Osteocyte (in vitro differentiated cells): ENCODE data around the gene RAPGEF5. TPM values are rescaled to one million over a fixed set of nuclear protein-coding genes. Genes with fewer than 3 reads are reported as not detected.

Source experiments
- DNase-seq: peaks from one replicate; pipeline ENCODE4 v3.0.0; 2021; ENCODE audit warnings: mixed read lengths; ENCODE audit not compliant: unreplicated experiment; ENCODE audit errors: extremely low spot score
- H3K27ac Mint-ChIP-seq: one replicate; pipeline ENCODE4 v1.8.0; 2021; ENCODE audit warnings: mild to moderate bottlenecking, mixed read lengths; ENCODE audit not compliant: unreplicated experiment
- H3K27me3 Mint-ChIP-seq: one replicate; pipeline ENCODE4 v1.8.0; 2021; ENCODE audit warnings: mixed read lengths; ENCODE audit not compliant: unreplicated experiment
- H3K36me3 Mint-ChIP-seq: one replicate; pipeline ENCODE4 v1.8.0; 2021; ENCODE audit warnings: mixed read lengths; ENCODE audit not compliant: unreplicated experiment
- H3K4me1 Mint-ChIP-seq: one replicate; pipeline ENCODE4 v1.8.0; 2021; ENCODE audit warnings: mixed read lengths; ENCODE audit not compliant: unreplicated experiment
- H3K4me3 Mint-ChIP-seq: one replicate; pipeline ENCODE4 v1.8.0; 2021; ENCODE audit warnings: mild to moderate bottlenecking, moderate library complexity, mixed read lengths; ENCODE audit not compliant: unreplicated experiment
- H3K9me3 Mint-ChIP-seq: one replicate; pipeline ENCODE4 v1.8.0; 2021; ENCODE audit warnings: mixed read lengths; ENCODE audit not compliant: unreplicated experiment
- total RNA-seq: library from RNA; stranded (reverse); gene quantifications from 2 replicates; pipeline ENCODE4 v1.2.1, GENCODE V29; 2021
- TF ChIP-seq, protein P1 (sequence below): fragments of 200-600 bp; sonication (generic); IDR thresholded peaks from 2 replicates; pipeline ENCODE4 v1.5.0; 2021; ENCODE audit warnings: antibody characterized with exemption, mild to moderate bottlenecking, moderate library complexity

The RAPGEF5 gene
- total RNA-seq, 1 donor from 2014 or later = 0.27 TPM

DNA sequence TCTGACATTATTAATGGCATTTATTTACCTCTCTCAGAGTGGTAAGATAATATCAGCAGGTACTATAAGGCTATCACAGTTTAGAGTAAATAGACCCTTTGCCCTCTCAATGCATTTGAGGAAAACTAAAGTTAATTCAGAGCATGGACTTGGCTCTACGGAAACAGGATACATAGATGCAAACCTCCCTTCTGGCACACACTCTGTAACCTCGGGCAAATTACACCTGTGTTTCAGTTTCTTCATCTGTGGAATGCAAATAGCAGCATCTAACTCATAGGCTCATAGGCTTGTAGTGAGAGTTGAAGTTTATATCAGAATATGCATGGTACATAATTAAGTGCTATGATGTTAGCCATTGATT is 5.6 kb downstream of the RAPGEF5 start:
- no peak overlapping the region for H3K4me3 Mint-ChIP-seq
- peaks cover 5% of the 10 kb centered on the region for H3K4me1 Mint-ChIP-seq
- TF ChIP-seq, protein P1, sequence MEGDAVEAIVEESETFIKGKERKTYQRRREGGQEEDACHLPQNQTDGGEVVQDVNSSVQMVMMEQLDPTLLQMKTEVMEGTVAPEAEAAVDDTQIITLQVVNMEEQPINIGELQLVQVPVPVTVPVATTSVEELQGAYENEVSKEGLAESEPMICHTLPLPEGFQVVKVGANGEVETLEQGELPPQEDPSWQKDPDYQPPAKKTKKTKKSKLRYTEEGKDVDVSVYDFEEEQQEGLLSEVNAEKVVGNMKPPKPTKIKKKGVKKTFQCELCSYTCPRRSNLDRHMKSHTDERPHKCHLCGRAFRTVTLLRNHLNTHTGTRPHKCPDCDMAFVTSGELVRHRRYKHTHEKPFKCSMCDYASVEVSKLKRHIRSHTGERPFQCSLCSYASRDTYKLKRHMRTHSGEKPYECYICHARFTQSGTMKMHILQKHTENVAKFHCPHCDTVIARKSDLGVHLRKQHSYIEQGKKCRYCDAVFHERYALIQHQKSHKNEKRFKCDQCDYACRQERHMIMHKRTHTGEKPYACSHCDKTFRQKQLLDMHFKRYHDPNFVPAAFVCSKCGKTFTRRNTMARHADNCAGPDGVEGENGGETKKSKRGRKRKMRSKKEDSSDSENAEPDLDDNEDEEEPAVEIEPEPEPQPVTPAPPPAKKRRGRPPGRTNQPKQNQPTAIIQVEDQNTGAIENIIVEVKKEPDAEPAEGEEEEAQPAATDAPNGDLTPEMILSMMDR = no peak
- no peak overlapping the region for H3K27ac Mint-ChIP-seq
- no peak for DNase-seq
- peaks cover 38% of the 10 kb centered on the region for H3K27me3 Mint-ChIP-seq
- H3K9me3 Mint-ChIP-seq = peaks cover 3% of the 10 kb centered on the region
- H3K36me3 Mint-ChIP-seq = no peaks in the 10 kb centered on the region

GRCh38 chr7:22350466-22351328 is 6.3 kb downstream of the RAPGEF5 start:
- peaks cover 3% of the 10 kb centered on the region for H3K9me3 Mint-ChIP-seq
- DNase-seq = no peak
- H3K27me3 Mint-ChIP-seq = peaks cover 34% of the 10 kb centered on the region
- peaks cover 1% of the 10 kb centered on the region for H3K4me1 Mint-ChIP-seq
- TF ChIP-seq, protein P1 = no peak
- no peaks in the 10 kb centered on the region for H3K36me3 Mint-ChIP-seq
- no peak overlapping the region for H3K27ac Mint-ChIP-seq
- no peak overlapping the region for H3K4me3 Mint-ChIP-seq

GRCh38 chr7:22348379-22348778 is 8.6 kb downstream of the RAPGEF5 start:
- DNase-seq = no peak
- Mint-ChIP-seq H3K36me3 (no peaks in the 10 kb centered on the region), H3K27me3 (peaks cover 22% of the 10 kb centered on the region), H3K9me3 (peaks cover 3% of the 10 kb centered on the region), H3K27ac (no peak overlapping the region), H3K4me3 (no peak overlapping the region), H3K4me1 (no peaks in the 10 kb centered on the region)
- TF ChIP-seq, protein P1 = no peak

DNA sequence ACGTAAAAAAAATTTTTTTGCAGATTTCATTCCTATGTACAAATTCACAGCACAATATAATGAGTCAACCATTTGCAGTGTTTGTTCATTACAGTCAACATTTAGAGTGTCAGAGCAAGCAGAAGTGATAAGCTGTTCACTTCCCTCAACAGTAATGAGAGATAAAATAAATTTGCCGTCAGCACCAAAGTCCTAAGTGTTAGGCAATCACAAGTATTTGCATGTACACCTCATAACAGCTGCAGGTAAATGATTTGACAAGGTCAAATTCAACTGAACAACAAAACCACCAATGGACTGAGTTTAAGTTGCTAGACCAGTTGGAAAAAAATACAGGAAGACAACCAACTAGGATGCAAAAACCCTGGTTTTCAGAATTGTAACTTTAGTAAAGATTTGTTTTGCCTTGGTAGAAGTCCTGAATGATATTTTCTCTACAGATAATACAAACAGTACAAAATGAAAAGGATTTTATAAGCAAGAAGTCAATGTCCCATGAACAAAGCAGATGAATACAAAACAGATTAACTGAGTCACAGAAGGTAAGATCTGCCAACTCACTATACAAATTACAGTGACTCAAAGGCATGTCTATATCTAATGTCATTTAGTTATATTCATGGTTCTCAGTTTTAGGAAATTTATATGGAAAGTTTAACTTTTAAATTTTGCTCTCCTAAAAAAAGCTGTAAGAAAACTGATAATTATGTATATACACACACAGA is 10.4 kb downstream of the RAPGEF5 start:
- TF ChIP-seq, protein P1 = no peak
- H3K27me3 Mint-ChIP-seq = peaks cover 9% of the 10 kb centered on the region
- no peak overlapping the region for H3K27ac Mint-ChIP-seq
- no peaks in the 10 kb centered on the region for H3K36me3 Mint-ChIP-seq
- H3K9me3 Mint-ChIP-seq = no peaks in the 10 kb centered on the region
- H3K4me1 Mint-ChIP-seq = no peaks in the 10 kb centered on the region
- H3K4me3 Mint-ChIP-seq = no peak overlapping the region
- DNase-seq = no peak

DNA sequence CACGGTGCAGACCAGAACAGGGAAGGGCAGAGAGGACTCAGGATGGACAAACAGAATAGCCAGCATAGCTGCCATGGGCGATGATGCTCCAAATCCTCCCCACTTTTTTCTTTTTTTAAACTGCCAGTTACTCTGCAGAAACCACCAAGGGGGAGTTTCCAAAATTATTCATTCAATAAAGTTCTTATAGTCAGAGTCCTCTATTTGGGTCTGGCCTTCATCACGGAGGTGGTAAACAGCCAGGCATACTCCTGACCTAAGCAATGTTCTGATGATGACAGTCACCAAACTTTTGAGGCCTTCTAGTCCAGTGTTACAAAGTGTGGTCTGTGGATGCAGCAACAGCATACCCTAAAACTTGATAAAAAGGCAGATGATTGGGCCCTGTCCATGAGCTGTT is 12.3 kb downstream of the RAPGEF5 start:
- Mint-ChIP-seq H3K4me3 (no peak overlapping the region), H3K36me3 (no peaks in the 10 kb centered on the region)
- no peak for DNase-seq

More for the DNA sequence above, 12.3 kb downstream of the RAPGEF5 start:
- TF ChIP-seq, protein P1 = no peak
- peaks cover 4% of the 10 kb centered on the region for H3K27me3 Mint-ChIP-seq
- no peaks in the 10 kb centered on the region for H3K4me1 Mint-ChIP-seq
- H3K9me3 Mint-ChIP-seq = no peaks in the 10 kb centered on the region
- no peak overlapping the region for H3K27ac Mint-ChIP-seq
